Measurements from ENCODE around the gene LGR6.

Gene LGR6

DNA sequence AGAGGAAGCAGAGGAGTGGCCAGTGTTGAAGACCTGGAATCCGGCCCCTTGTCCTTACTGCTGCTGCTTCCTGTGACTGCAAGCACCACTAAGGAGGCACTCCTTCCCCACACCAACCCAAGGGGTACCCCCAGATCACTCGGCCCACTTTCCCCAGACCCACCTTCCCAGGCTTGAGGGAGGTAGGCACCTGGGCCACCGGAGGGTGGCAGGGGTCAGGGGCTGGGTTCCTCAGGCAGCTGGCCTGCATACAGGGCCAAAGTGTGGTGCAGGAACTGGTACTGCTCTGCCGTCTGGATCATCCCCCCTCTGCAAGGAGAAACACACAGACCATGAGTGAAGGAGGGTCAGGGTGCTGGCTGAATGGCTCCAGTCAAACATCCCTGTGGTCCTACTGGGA lies 45.2 kb upstream of the LGR6 start:
- TF ChIP-seq TAF1 (IDR thresholded peaks at IDR 0.05; ENCODE audit: borderline replicate concordance, insufficient read depth, low read length) (no peak), POLR2AphosphoS5 (IDR thresholded peaks at IDR 0.05; ENCODE audit: low read depth, low read length) (no peak), SIN3A (IDR thresholded peaks at IDR 0.05; ENCODE audit: borderline replicate concordance, insufficient read depth, low read length) (no peak), FOXP2 (optimal IDR thresholded peaks at IDR 0.05; ENCODE audit: borderline replicate concordance, extremely low read depth, extremely low read length, insufficient read depth) (no peak)
- TF ChIP-seq, protein P1, sequence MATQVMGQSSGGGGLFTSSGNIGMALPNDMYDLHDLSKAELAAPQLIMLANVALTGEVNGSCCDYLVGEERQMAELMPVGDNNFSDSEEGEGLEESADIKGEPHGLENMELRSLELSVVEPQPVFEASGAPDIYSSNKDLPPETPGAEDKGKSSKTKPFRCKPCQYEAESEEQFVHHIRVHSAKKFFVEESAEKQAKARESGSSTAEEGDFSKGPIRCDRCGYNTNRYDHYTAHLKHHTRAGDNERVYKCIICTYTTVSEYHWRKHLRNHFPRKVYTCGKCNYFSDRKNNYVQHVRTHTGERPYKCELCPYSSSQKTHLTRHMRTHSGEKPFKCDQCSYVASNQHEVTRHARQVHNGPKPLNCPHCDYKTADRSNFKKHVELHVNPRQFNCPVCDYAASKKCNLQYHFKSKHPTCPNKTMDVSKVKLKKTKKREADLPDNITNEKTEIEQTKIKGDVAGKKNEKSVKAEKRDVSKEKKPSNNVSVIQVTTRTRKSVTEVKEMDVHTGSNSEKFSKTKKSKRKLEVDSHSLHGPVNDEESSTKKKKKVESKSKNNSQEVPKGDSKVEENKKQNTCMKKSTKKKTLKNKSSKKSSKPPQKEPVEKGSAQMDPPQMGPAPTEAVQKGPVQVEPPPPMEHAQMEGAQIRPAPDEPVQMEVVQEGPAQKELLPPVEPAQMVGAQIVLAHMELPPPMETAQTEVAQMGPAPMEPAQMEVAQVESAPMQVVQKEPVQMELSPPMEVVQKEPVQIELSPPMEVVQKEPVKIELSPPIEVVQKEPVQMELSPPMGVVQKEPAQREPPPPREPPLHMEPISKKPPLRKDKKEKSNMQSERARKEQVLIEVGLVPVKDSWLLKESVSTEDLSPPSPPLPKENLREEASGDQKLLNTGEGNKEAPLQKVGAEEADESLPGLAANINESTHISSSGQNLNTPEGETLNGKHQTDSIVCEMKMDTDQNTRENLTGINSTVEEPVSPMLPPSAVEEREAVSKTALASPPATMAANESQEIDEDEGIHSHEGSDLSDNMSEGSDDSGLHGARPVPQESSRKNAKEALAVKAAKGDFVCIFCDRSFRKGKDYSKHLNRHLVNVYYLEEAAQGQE (IDR thresholded peaks at IDR 0.05; ENCODE audit: insufficient read depth in 1 of 2, low read depth in 2 of 2, low read length in 2 of 2), result no peak

DNA sequence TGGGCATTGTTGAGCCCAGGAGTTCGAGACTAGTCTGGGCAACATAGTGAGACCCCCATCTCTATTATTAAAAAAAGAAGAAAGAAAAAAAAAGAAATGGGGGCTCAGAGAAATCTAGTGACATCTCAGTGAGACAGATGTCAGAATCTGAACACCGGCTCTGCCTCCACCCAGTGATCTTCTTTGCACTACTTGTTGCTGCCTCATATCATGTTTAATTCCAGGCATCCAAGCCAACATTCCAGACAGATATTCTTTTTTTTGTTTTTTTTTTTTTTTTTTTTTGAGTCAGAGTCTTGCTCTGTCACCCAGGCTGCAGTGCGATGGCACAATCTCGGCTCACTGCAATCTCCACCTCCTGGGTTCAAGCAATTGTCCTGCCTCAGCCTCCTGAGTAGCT lies 44.0 kb upstream of the LGR6 start:
- no peak for TF ChIP-seq SIN3A (IDR thresholded peaks at IDR 0.05; ENCODE audit: borderline replicate concordance, insufficient read depth, low read length)
- no peak for TF ChIP-seq POLR2AphosphoS5 (IDR thresholded peaks at IDR 0.05; ENCODE audit: low read depth, low read length)
- TF ChIP-seq, protein P1 (IDR thresholded peaks at IDR 0.05; ENCODE audit: insufficient read depth in 1 of 2, low read depth in 2 of 2, low read length in 2 of 2), result no peak

DNA sequence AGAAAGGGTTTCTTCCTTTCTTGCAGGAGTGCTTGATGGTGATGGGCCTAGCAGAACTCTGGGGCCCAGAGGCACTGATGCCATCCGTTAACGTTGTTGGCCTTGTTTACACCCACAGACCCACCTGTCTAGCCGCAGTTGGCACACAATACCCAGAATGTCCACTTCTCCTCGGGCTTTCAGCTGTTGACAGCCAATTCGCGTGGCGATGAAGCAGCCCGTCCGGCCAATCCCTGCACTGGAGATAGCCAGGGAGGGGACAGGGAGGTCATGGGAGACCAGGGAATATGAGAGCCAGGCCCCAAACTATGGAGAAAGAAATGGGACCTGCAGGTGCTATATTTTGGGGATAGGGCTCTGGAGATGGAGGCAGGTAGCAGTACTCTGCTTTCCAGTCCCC lies 43.4 kb upstream of the LGR6 start:
- TF ChIP-seq, protein P1 (IDR thresholded peaks at IDR 0.05; ENCODE audit: insufficient read depth in 1 of 2, low read depth in 2 of 2, low read length in 2 of 2), result no peak
- no peak for TF ChIP-seq POLR2AphosphoS5 (IDR thresholded peaks at IDR 0.05; ENCODE audit: low read depth, low read length)
- no peak for TF ChIP-seq FOXP2 (optimal IDR thresholded peaks at IDR 0.05; ENCODE audit: borderline replicate concordance, extremely low read depth, extremely low read length, insufficient read depth)
- TF ChIP-seq SIN3A (IDR thresholded peaks at IDR 0.05; ENCODE audit: borderline replicate concordance, insufficient read depth, low read length), result no peak

- TF ChIP-seq, protein P1 (IDR thresholded peaks at IDR 0.05; ENCODE audit: insufficient read depth in 1 of 2, low read depth in 2 of 2, low read length in 2 of 2), result no peak
- no peak for TF ChIP-seq TAF1 (IDR thresholded peaks at IDR 0.05; ENCODE audit: borderline replicate concordance, insufficient read depth, low read length)
- TF ChIP-seq POLR2AphosphoS5 (IDR thresholded peaks at IDR 0.05; ENCODE audit: low read depth, low read length), result no peak
- TF ChIP-seq SIN3A (IDR thresholded peaks at IDR 0.05; ENCODE audit: borderline replicate concordance, insufficient read depth, low read length), result no peak
- no peak for TF ChIP-seq FOXP2 (optimal IDR thresholded peaks at IDR 0.05; ENCODE audit: borderline replicate concordance, extremely low read depth, extremely low read length, insufficient read depth)
Measured at GRCh38 chr1:202150602-202151001, 43.0 kb upstream of the LGR6 start.

DNA sequence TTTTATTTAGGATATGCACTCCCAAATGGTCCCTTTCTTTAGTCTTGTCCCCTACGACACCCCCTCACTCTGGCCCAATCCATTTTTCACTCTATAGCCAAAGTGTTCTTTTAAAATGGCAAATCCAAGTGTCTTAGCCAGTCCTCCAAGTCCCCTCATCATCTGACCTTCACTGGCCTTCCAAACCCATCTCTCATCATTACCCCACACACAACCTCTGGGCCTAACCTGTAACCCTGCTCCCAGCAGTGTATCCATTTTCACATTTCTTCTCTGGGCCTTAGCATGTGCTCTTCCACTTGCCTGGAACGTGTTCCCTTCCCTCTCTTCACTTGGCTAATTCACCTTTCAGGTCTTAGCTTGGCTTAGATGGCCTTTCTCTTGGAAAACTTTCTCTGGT lies 42.6 kb upstream of the LGR6 start:
- TF ChIP-seq SIN3A (IDR thresholded peaks at IDR 0.05; ENCODE audit: borderline replicate concordance, insufficient read depth, low read length) (no peak), TAF1 (IDR thresholded peaks at IDR 0.05; ENCODE audit: borderline replicate concordance, insufficient read depth, low read length) (no peak), POLR2AphosphoS5 (IDR thresholded peaks at IDR 0.05; ENCODE audit: low read depth, low read length) (no peak), FOXP2 (optimal IDR thresholded peaks at IDR 0.05; ENCODE audit: borderline replicate concordance, extremely low read depth, extremely low read length, insufficient read depth) (no peak)
- TF ChIP-seq, protein P1 (IDR thresholded peaks at IDR 0.05; ENCODE audit: insufficient read depth in 1 of 2, low read depth in 2 of 2, low read length in 2 of 2), result no peak

Measured in PFSK-1 (cell line).